ENCODE data around the gene OTUB1.

- no peak for TF ChIP-seq MXI1 (IDR thresholded peaks at IDR 0.05; ENCODE audit: borderline replicate concordance, low read depth, low read length)
- TF ChIP-seq, protein P1, sequence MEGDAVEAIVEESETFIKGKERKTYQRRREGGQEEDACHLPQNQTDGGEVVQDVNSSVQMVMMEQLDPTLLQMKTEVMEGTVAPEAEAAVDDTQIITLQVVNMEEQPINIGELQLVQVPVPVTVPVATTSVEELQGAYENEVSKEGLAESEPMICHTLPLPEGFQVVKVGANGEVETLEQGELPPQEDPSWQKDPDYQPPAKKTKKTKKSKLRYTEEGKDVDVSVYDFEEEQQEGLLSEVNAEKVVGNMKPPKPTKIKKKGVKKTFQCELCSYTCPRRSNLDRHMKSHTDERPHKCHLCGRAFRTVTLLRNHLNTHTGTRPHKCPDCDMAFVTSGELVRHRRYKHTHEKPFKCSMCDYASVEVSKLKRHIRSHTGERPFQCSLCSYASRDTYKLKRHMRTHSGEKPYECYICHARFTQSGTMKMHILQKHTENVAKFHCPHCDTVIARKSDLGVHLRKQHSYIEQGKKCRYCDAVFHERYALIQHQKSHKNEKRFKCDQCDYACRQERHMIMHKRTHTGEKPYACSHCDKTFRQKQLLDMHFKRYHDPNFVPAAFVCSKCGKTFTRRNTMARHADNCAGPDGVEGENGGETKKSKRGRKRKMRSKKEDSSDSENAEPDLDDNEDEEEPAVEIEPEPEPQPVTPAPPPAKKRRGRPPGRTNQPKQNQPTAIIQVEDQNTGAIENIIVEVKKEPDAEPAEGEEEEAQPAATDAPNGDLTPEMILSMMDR (conservative IDR thresholded peaks at IDR 0.05; ENCODE audit: low read depth, low read length) = no peak
- TF ChIP-seq RAD21 (IDR thresholded peaks at IDR 0.05; ENCODE audit: low read length) = no peak
- no peak for TF ChIP-seq POLR2A (IDR thresholded peaks at IDR 0.05; ENCODE audit: low read depth, low read length)
- TF ChIP-seq CEBPB (IDR thresholded peaks at IDR 0.05; ENCODE audit: low read depth, low read length) = no peak
- no peak for TF ChIP-seq RCOR1 (IDR thresholded peaks at IDR 0.05; ENCODE audit: insufficient replicate concordance, low read length)
- TF ChIP-seq ELK1 (IDR thresholded peaks at IDR 0.05; ENCODE audit: borderline replicate concordance, low read depth, low read length) = no peak
- peak; percentile 43; the same call in 1 of the 2 replicates for TF ChIP-seq BHLHE40 (IDR thresholded peaks at IDR 0.05; ENCODE audit: low read depth, low read length)
Measured at GRCh38 chr11:64021757-64022093, 35.5 kb downstream of the OTUB1 start.
